Measurements from ENCODE around the gene ARCN1. TPM values are rescaled to one million over a fixed set of nuclear protein-coding genes. Genes with fewer than 3 reads are reported as not detected.

ARCN1 gene
- polyA plus RNA-seq, 4 donors, result 79.7 to 143 (median 114) TPM

Other genes with a start within 250 kb of the ARCN1 start
- gene CD3D, start 229.7 kb upstream of the ARCN1 start, polyA plus RNA-seq, result 10 to 100 TPM in 1 of 4 donors, 1 to 10 TPM in 3; 5.4 to 14.6 (median 7.0) TPM
- 1 to 10 TPM in 3 of 4 donors, under 1 TPM in 1; 0.45 to 7.3 (median 1.4) TPM for gene CD3G, start 228.1 kb upstream of the ARCN1 start, polyA plus RNA-seq
- 10 to 100 TPM; 11.3 to 42.3 (median 14.2) TPM for gene UBE4A, start 212.8 kb upstream of the ARCN1 start, polyA plus RNA-seq
- 100 to 1,000 TPM; 234 to 332 (median 284) TPM for gene ATP5MG, start 170.8 kb upstream of the ARCN1 start, polyA plus RNA-seq
- 10 to 100 TPM in 2 of 4 donors, 1 to 10 TPM in 2; 7.3 to 33.5 (median 9.5) TPM for gene KMT2A, start 135.9 kb upstream of the ARCN1 start, polyA plus RNA-seq
- gene TTC36, start 44.9 kb upstream of the ARCN1 start, polyA plus RNA-seq, result 10 to 100 TPM in 2 of 4 donors, 1 to 10 TPM in 2; 2.3 to 91.3 (median 15.0) TPM
- 100 to 1,000 TPM in 2 of 4 donors, 10 to 100 TPM in 2; 49.7 to 128 (median 82.8) TPM for gene TMEM25, start 41.2 kb upstream of the ARCN1 start, polyA plus RNA-seq
- gene IFT46, start 6.5 kb upstream of the ARCN1 start, polyA plus RNA-seq, result 10 to 100 TPM in 1 of 4 donors, 1 to 10 TPM in 3; 5.8 to 22.1 (median 8.4) TPM
- 10 to 100 TPM; 14.1 to 30.7 (median 21.9) TPM for gene PHLDB1, start 35.2 kb downstream of the ARCN1 start, polyA plus RNA-seq
- 100 to 1,000 TPM in 1 of 4 donors, 10 to 100 TPM in 3; 14.6 to 102 (median 76.3) TPM for gene TREH, start 107.2 kb downstream of the ARCN1 start, polyA plus RNA-seq
- gene DDX6, start 218.8 kb downstream of the ARCN1 start, polyA plus RNA-seq, result 10 to 100 TPM; 16.1 to 72.1 (median 22.2) TPM